Transverse colon (tissue), 4 donors: ENCODE results near the gene COX8A. TPM values are rescaled to one million over a fixed set of nuclear protein-coding genes. Genes with fewer than 3 reads are reported as not detected.

Source experiments
- DNase-seq: peaks from one replicate; pipeline ENCODE4 v3.0.0-alpha.2; 2019
- H3K27ac ChIP-seq, 4 donors: fragments of 200-600 bp; sonication (generic); 2 replicates each; pipeline ENCODE4 v1.5.1; 2016 to 2018; ENCODE audit warnings: inconsistent platforms in 4 of 4
- H3K27me3 ChIP-seq: fragments of 200-600 bp; sonication (generic); 2 replicates; pipeline ENCODE4 v1.5.1; 2017; ENCODE audit warnings: inconsistent platforms
- H3K36me3 ChIP-seq, 4 donors: fragments of 200-600 bp; sonication (generic); 2 replicates each; pipeline ENCODE4 v1.5.1; 2017 to 2019; ENCODE audit warnings: inconsistent platforms in 4 of 4
- H3K4me1 ChIP-seq, 4 donors: fragments of 200-600 bp; sonication (generic); 2 replicates each; pipeline ENCODE4 v1.5.1; 2017 to 2020; ENCODE audit warnings: inconsistent platforms in 4 of 4
- H3K4me3 ChIP-seq, 4 donors: fragments of 200-600 bp; sonication (generic); 1 replicate in 1 of 4; 2 replicates in 3 of 4; pipeline versions ENCODE4 v1.5.1 to v1.6.1; 2017 to 2019; ENCODE audit warnings: inconsistent platforms in 4 of 4
- H3K9me3 ChIP-seq, 2 donors: fragments of 200-600 bp; sonication (generic); 2 replicates each; pipeline ENCODE4 v1.5.1; 2017 to 2019; ENCODE audit warnings: inconsistent platforms in 2 of 2
- EP300 ChIP-seq: sonication (generic); formaldehyde crosslinking; IDR thresholded peaks from one replicate; pipeline ENCODE4 v1.6.1; 2017; ENCODE audit warnings: antibody characterized with exemption, low read depth
- POLR2A ChIP-seq: fragments of 450-650 bp; IDR thresholded peaks from one replicate; pipeline ENCODE4 v1.6.1; 2016; ENCODE audit warnings: antibody characterized with exemption, mild to moderate bottlenecking, moderate library complexity
- POLR2AphosphoS5 ChIP-seq, 3 donors: sonication (generic); formaldehyde crosslinking; IDR thresholded peaks; one replicate each; pipeline ENCODE4 v1.6.1; 2016; ENCODE audit warnings: antibody characterized with exemption in 3 of 3
- WGBS, 2 donors: methylation state at CpG; one replicate each; pipeline ENCODE4 v1.1.5; 2018; ENCODE audit warnings: low coverage in 1 of 2; 5-methylcytosine and 5-hydroxymethylcytosine counted together
- in situ Hi-C, 4 donors: fragments of 200-750 bp; cut with MboI; loops; one replicate each; pipeline versions ENCODE4 v1.15.0 to v1.15.1; 2017; ENCODE audit warnings: low sequenced_read_pairs in 3 of 4, low pct_ligation_motif_present in 1 of 4, low pct_unique_long_range_greater_than_20kb in 1 of 4
- intact Hi-C: fragments of 100-400 bp; cut with DNase I; formaldehyde crosslinking; loops from one replicate; pipeline ENCODE4 v1.15.1; 2023; ENCODE audit warnings: low total_unique reads
- total RNA-seq, 4 donors: library from RNA; depleted of rRNA; stranded (reverse); fragments of >200 nt; gene quantifications; one replicate each; pipeline ENCODE4 v1.1.0, GENCODE V29; 2016
- TF ChIP-seq, protein P1 (sequence below), 5 experiments: fragments of 200-600 bp in 3 of 5; fragments of 450-650 bp in 2 of 5; sonication (generic) in 3 of 5; IDR thresholded peaks; 1 replicate in 2 of 5; 2 replicates in 3 of 5; pipeline ENCODE4 v1.5.1; 2016 to 2017; ENCODE audit warnings: antibody characterized with exemption in 5 of 5, inconsistent platforms in 3 of 5, mild to moderate bottlenecking in 2 of 5, moderate library complexity in 1 of 5

Gene COX8A
- total RNA-seq, 4 donors from 2014 or later = 471 to 1,475 (median 1,057) TPM

DNA sequence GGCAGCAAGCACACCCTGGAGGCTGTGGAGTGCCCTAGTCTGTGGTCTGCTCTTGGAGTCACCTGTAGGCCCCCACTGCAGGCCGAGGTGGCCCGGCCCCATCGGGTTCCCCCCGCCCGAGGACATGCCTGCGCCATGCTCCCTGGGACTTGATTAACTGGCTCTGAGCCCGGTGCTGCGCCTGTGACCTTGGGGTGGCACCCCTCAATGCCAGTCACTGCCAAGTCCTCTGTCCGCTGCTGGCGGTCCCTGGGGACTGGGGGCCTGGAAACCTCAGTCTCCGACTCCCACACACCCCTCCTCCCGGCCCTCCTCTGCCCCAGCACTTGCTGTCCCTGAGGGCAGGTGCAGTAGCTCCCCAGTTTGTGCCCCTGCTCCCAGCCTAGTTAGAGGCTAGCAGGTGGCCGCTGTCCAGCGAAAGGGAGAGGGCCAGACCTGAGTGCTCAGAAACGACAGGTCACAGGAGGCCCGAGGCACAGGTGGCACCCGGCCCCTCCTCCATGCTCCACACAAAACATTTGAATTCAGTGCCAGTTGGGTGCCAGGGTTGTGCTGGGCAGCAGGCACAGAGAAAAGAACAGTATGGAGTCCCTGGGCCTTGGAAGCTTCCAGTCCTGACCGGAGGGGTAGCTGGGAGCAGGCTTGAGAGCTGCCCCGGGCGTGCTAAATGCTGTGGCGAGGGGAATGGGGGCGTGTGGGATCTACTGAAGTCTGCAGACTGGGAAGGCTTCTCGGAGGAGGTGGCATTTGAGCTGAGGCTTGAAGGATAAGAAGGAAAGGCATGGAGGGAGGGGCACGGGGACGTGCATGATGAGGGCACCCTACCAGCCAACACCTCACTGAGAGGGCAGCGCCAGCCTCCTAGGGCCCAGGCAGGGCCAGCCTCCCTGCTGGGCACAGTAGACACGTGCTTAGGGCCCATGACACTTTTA lies 45.0 kb downstream of the COX8A start:
- no peaks in the 10 kb centered on the region for H3K9me3 ChIP-seq
- TF ChIP-seq, protein P1, sequence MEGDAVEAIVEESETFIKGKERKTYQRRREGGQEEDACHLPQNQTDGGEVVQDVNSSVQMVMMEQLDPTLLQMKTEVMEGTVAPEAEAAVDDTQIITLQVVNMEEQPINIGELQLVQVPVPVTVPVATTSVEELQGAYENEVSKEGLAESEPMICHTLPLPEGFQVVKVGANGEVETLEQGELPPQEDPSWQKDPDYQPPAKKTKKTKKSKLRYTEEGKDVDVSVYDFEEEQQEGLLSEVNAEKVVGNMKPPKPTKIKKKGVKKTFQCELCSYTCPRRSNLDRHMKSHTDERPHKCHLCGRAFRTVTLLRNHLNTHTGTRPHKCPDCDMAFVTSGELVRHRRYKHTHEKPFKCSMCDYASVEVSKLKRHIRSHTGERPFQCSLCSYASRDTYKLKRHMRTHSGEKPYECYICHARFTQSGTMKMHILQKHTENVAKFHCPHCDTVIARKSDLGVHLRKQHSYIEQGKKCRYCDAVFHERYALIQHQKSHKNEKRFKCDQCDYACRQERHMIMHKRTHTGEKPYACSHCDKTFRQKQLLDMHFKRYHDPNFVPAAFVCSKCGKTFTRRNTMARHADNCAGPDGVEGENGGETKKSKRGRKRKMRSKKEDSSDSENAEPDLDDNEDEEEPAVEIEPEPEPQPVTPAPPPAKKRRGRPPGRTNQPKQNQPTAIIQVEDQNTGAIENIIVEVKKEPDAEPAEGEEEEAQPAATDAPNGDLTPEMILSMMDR (IDR thresholded peaks at IDR 0.05) = no peak
- TF ChIP-seq POLR2AphosphoS5 (IDR thresholded peaks at IDR 0.05) (no peak), EP300 (no peak), POLR2A (no peak)
- 91% methylated on average over 18 of the region's 27 CpGs; no CpG with 5 or more reads in 1 of the 2 donors for WGBS, 2 donors
- no peak overlapping the region for H3K4me3 ChIP-seq
- no peaks in the 10 kb centered on the region for H3K27me3 ChIP-seq
- peaks cover 0 to 7% (median 3%) of the 10 kb centered on the region in 4 donors for H3K4me1 ChIP-seq
- DNase-seq = no peak
- no peaks in the 10 kb centered on the region for H3K36me3 ChIP-seq
- no peak overlapping the region for H3K27ac ChIP-seq
- intact Hi-C loops = no loop called here
- in situ Hi-C loops = no loop called here

GRCh38 chr11:64020976-64021756 lies 46.7 kb downstream of the COX8A start:
- H3K27me3 ChIP-seq = no peaks in the 10 kb centered on the region
- intact Hi-C loops (no loop called here), in situ Hi-C loops (no loop called here)
- no peak overlapping the region for H3K27ac ChIP-seq
- peaks cover 0 to 7% (median 3%) of the 10 kb centered on the region in 4 donors for H3K4me1 ChIP-seq
- 87 to 92% methylated on average over 13 to 21 of the region's 22 CpGs for WGBS, 2 donors
- no peak for DNase-seq
- H3K4me3 ChIP-seq = no peak overlapping the region
- H3K36me3 ChIP-seq = no peaks in the 10 kb centered on the region
- TF ChIP-seq POLR2AphosphoS5 (IDR thresholded peaks at IDR 0.05) (no peak), POLR2A (no peak), EP300 (no peak)
- TF ChIP-seq, protein P1 (IDR thresholded peaks at IDR 0.05) = no peak
- H3K9me3 ChIP-seq = no peaks in the 10 kb centered on the region

DNA sequence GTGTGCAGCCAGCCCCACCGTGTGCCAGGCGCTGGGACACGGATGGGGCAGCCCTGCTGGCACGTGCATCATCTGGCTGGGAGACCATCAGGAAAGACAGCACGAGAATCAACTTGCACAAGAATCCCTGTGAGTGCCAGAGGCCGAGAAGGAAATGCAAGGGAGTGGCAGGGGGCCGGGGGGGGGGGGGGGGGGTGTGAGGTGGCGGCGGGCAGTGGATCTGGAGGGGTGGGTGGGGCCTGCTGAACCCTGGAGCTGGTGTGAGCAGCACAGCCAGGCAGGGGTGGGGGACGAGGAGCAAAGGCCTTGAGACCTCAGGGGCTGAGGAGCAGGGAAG lies 47.3 kb downstream of the COX8A start:
- Histone ChIP-seq H3K4me3 (no peak overlapping the region), H3K4me1 (peaks cover 0 to 7% (median 3%) of the 10 kb centered on the region in 4 donors), H3K9me3 (no peaks in the 10 kb centered on the region), H3K36me3 (no peaks in the 10 kb centered on the region), H3K27me3 (no peaks in the 10 kb centered on the region), H3K27ac (no peak overlapping the region)
- no peak for TF ChIP-seq EP300
- TF ChIP-seq POLR2A = no peak
- TF ChIP-seq, protein P1 (IDR thresholded peaks at IDR 0.05) = no peak
- no peak for TF ChIP-seq POLR2AphosphoS5 (IDR thresholded peaks at IDR 0.05)
- in situ Hi-C loops = no loop called here
- DNase-seq = no peak
- intact Hi-C loops = no loop called here
- WGBS, 2 donors = 74% methylated on average over 10 of the region's 10 CpGs; no CpG with 5 or more reads in 1 of the 2 donors

- in situ Hi-C loops (no loop called here), intact Hi-C loops (no loop called here)
- 80 to 85% methylated on average over 2 to 14 of the region's 14 CpGs for WGBS, 2 donors
These were observed 47.8 kb downstream of the COX8A start for GRCh38 chr11:64022125-64022784.

More at GRCh38 chr11:64022125-64022784, 47.8 kb downstream of the COX8A start:
- Histone ChIP-seq H3K27me3 (no peaks in the 10 kb centered on the region), H3K36me3 (no peaks in the 10 kb centered on the region), H3K4me3 (no peak overlapping the region), H3K4me1 (peaks cover 0 to 7% (median 3%) of the 10 kb centered on the region in 4 donors), H3K27ac (no peak overlapping the region), H3K9me3 (no peaks in the 10 kb centered on the region)
- DNase-seq = no peak
- TF ChIP-seq EP300 (no peak), POLR2AphosphoS5 (IDR thresholded peaks at IDR 0.05) (no peak), POLR2A (no peak)
- TF ChIP-seq, protein P1 (IDR thresholded peaks at IDR 0.05) = no peak
